Hematopoietic multipotent progenitor cell (in vitro differentiated cells): ENCODE measurements around the gene PATE2. TPM values are rescaled to one million over a fixed set of nuclear protein-coding genes. Genes with fewer than 3 reads are reported as not detected.

Experiments used
- total RNA-seq: library from RNA; depleted of rRNA; stranded (reverse); fragments of >200 nt; gene quantifications from one replicate; pipeline ENCODE4 v1.2.3, GENCODE V29; 2012

The PATE2 gene
- total RNA-seq, 1 donor, result not detected

Other genes with a start within 250 kb of the PATE2 start
- gene EI24, start 209.4 kb downstream of the PATE2 start, total RNA-seq, result 38.5 TPM
- gene STT3A, start 186.0 kb downstream of the PATE2 start, total RNA-seq, result 125 TPM
- gene CHEK1, start 153.7 kb downstream of the PATE2 start, total RNA-seq, result 9.4 TPM
- gene ACRV1, start 98.0 kb downstream of the PATE2 start, total RNA-seq, result not detected
- gene PATE1, start 32.5 kb downstream of the PATE2 start, total RNA-seq, result not detected
- not detected for gene PATE3, start 9.3 kb upstream of the PATE2 start, total RNA-seq
- gene PATE4, start 54.5 kb upstream of the PATE2 start, total RNA-seq, result not detected
- gene HYLS1, start 108.8 kb upstream of the PATE2 start, total RNA-seq, result 1.1 TPM
- 5.1 TPM for gene PUS3, start 124.4 kb upstream of the PATE2 start, total RNA-seq
- gene DDX25, start 125.7 kb upstream of the PATE2 start, total RNA-seq, result 0.54 TPM
- not detected for gene VSIG10L2, start 167.2 kb upstream of the PATE2 start, total RNA-seq